ENCODE data around the gene POU6F2. TPM values are rescaled to one million over a fixed set of nuclear protein-coding genes. Genes with fewer than 3 reads are reported as not detected.
A peak's percentile ranks its signal among the peaks of the same experiment; 100 is the strongest.

The POU6F2 gene
- total and polyA plus RNA-seq, 4 experiments from 2014 or later = not detected

- Mint-ChIP-seq H3K27me3 (peaks cover 3 to 14% of the 10 kb centered on the region in 2 donors), H3K36me3 (no peaks in the 10 kb centered on the region), H3K4me3 (no peak overlapping the region), H3K27ac (no peak overlapping the region), H3K9me3 (no peaks in the 10 kb centered on the region), H3K4me1 (no peaks in the 10 kb centered on the region)
- CTCF ChIA-PET (ENCODE audit: partially characterized antibody) = no interaction called here
- no peaks in the 10 kb centered on the region for H3K9me3 ChIP-seq (ENCODE audit: control insufficient read depth in 1 of 2, low read length in 2 of 2)
- H3K27ac ChIP-seq (ENCODE audit: low read depth, low read length) = no peak overlapping the region
- H3K36me3 ChIP-seq (ENCODE audit: insufficient read depth, low read length) = no peaks in the 10 kb centered on the region
- no peaks in the 10 kb centered on the region for H3K27me3 ChIP-seq (ENCODE audit: insufficient read depth, low read length)
- POLR2A ChIA-PET (ENCODE audit: partially characterized antibody) = no interaction called here
- DNase-seq = no peak
- intact Hi-C loops (cut with micrococcal nuclease) = no loop called here
- H3K4me1 ChIP-seq (ENCODE audit: insufficient read depth, low read length) = no peaks in the 10 kb centered on the region
- H3K4me3 ChIP-seq (ENCODE audit: low read length in 2 of 2) = no peak overlapping the region
Measured at GRCh38 chr7:39333701-39334100, 356.0 kb downstream of the POU6F2 start.

DNA sequence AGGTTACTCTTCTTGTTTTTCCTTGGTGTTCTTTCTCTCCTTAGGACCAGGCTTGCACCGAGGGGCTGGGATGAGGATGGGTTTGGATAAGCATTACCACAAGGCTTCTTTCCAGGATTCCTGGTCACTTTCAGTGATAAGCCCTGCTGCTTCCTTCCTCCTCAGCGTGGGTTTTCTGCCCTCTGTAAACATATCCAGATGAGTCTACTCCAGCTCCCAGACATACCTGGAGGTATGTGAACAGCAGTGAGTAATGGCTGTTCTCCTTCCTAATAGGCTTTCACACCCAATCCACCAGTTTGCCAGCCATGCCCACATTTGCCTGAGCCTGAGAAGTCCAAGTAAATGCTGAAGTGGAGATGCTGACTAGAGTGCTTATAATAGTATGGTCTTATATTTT, 358.7 kb downstream of the POU6F2 start:
- intact Hi-C loops (cut with micrococcal nuclease) = no loop called here
- H3K4me3 Mint-ChIP-seq = no peak overlapping the region
- H3K9me3 Mint-ChIP-seq = no peaks in the 10 kb centered on the region
- no peaks in the 10 kb centered on the region for H3K36me3 Mint-ChIP-seq
- no peaks in the 10 kb centered on the region for H3K4me1 ChIP-seq (ENCODE audit: insufficient read depth, low read length)
- H3K27ac Mint-ChIP-seq = no peak overlapping the region
- ChIA-PET POLR2A (ENCODE audit: partially characterized antibody) (no interaction called here), CTCF (ENCODE audit: partially characterized antibody) (no interaction called here)
- H3K36me3 ChIP-seq (ENCODE audit: insufficient read depth, low read length) = no peaks in the 10 kb centered on the region
- no peaks in the 10 kb centered on the region for H3K9me3 ChIP-seq (ENCODE audit: control insufficient read depth in 1 of 2, low read length in 2 of 2)
- no peaks in the 10 kb centered on the region for H3K27me3 ChIP-seq (ENCODE audit: insufficient read depth, low read length)
- H3K4me3 ChIP-seq (ENCODE audit: low read length in 2 of 2) = no peak overlapping the region
- no peak for DNase-seq
- no peak overlapping the region for H3K27ac ChIP-seq (ENCODE audit: low read depth, low read length)
- H3K27me3 Mint-ChIP-seq = peaks cover 6 to 11% of the 10 kb centered on the region in 2 donors
- H3K4me1 Mint-ChIP-seq = no peaks in the 10 kb centered on the region

- no peak overlapping the region for H3K4me3 ChIP-seq (ENCODE audit: low read length in 2 of 2)
- Mint-ChIP-seq H3K27ac (no peak overlapping the region), H3K27me3 (peaks cover 6 to 8% of the 10 kb centered on the region in 2 donors), H3K4me1 (no peaks in the 10 kb centered on the region), H3K9me3 (no peaks in the 10 kb centered on the region), H3K36me3 (no peaks in the 10 kb centered on the region), H3K4me3 (no peak overlapping the region)
- H3K27ac ChIP-seq (ENCODE audit: low read depth, low read length) = no peak overlapping the region
- H3K9me3 ChIP-seq (ENCODE audit: control insufficient read depth in 1 of 2, low read length in 2 of 2) = no peaks in the 10 kb centered on the region
- H3K36me3 ChIP-seq (ENCODE audit: insufficient read depth, low read length) = no peaks in the 10 kb centered on the region
- ChIA-PET POLR2A (ENCODE audit: partially characterized antibody) (no interaction called here), CTCF (ENCODE audit: partially characterized antibody) (no interaction called here)
- H3K27me3 ChIP-seq (ENCODE audit: insufficient read depth, low read length) = no peaks in the 10 kb centered on the region
- H3K4me1 ChIP-seq (ENCODE audit: insufficient read depth, low read length) = no peaks in the 10 kb centered on the region
- DNase-seq = no peak
- intact Hi-C loops (cut with micrococcal nuclease) = no loop called here
Measured at GRCh38 chr7:39338716-39339115, 361.0 kb downstream of the POU6F2 start.

GRCh38 chr7:39339591-39339990, 361.9 kb downstream of the POU6F2 start:
- no peaks in the 10 kb centered on the region for H3K36me3 Mint-ChIP-seq
- H3K27ac ChIP-seq (ENCODE audit: low read depth, low read length) = no peak overlapping the region
- H3K9me3 Mint-ChIP-seq = no peaks in the 10 kb centered on the region
- no peak overlapping the region for H3K27ac Mint-ChIP-seq
- H3K4me1 ChIP-seq (ENCODE audit: insufficient read depth, low read length) = no peaks in the 10 kb centered on the region
- no peaks in the 10 kb centered on the region for H3K9me3 ChIP-seq (ENCODE audit: control insufficient read depth in 1 of 2, low read length in 2 of 2)
- H3K27me3 Mint-ChIP-seq = peaks cover 6% of the 10 kb centered on the region in 2 donors
- intact Hi-C loops (cut with micrococcal nuclease) = no loop called here
- DNase-seq = no peak
- H3K4me3 ChIP-seq (ENCODE audit: low read length in 2 of 2) = no peak overlapping the region
- no peak overlapping the region for H3K4me3 Mint-ChIP-seq
- no peaks in the 10 kb centered on the region for H3K27me3 ChIP-seq (ENCODE audit: insufficient read depth, low read length)
- no peaks in the 10 kb centered on the region for H3K36me3 ChIP-seq (ENCODE audit: insufficient read depth, low read length)
- no peaks in the 10 kb centered on the region for H3K4me1 Mint-ChIP-seq
- ChIA-PET POLR2A (ENCODE audit: partially characterized antibody) (no interaction called here), CTCF (ENCODE audit: partially characterized antibody) (no interaction called here)

GRCh38 chr7:39341083-39341482, 363.4 kb downstream of the POU6F2 start:
- Mint-ChIP-seq H3K36me3 (no peaks in the 10 kb centered on the region), H3K27ac (no peak overlapping the region), H3K4me1 (no peaks in the 10 kb centered on the region), H3K27me3 (peaks cover 3% of the 10 kb centered on the region in 2 donors), H3K4me3 (no peak overlapping the region), H3K9me3 (no peaks in the 10 kb centered on the region)
- POLR2A ChIA-PET (ENCODE audit: partially characterized antibody) = no interaction called here
- H3K36me3 ChIP-seq (ENCODE audit: insufficient read depth, low read length) = no peaks in the 10 kb centered on the region
- no peak overlapping the region for H3K27ac ChIP-seq (ENCODE audit: low read depth, low read length)
- CTCF ChIA-PET (ENCODE audit: partially characterized antibody) = no interaction called here
- DNase-seq = no peak
- intact Hi-C loops (cut with micrococcal nuclease) = no loop called here
- H3K4me1 ChIP-seq (ENCODE audit: insufficient read depth, low read length) = no peaks in the 10 kb centered on the region
- H3K9me3 ChIP-seq (ENCODE audit: control insufficient read depth in 1 of 2, low read length in 2 of 2) = no peaks in the 10 kb centered on the region
- no peaks in the 10 kb centered on the region for H3K27me3 ChIP-seq (ENCODE audit: insufficient read depth, low read length)
- no peak overlapping the region for H3K4me3 ChIP-seq (ENCODE audit: low read length in 2 of 2)

DNA sequence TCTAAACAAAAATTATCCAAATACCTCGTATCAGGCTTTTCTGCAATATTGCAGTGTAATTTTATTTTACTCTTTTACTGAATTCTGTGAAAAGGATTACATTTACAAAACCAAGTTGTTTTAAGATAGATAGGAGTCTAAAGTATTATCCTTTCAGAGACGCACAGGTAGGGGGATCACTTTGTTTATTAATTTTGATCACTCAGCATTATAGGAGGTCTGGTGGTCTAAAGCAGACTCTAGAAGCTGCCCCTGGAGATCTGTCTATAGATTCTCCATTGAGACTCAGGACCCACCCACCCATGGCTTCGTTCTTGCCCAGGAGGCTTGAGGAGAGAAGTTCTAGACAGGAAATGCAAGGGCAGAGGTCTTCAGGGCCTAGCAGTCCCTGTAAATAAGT, 365.1 kb downstream of the POU6F2 start:
- Histone ChIP-seq H3K27ac (ENCODE audit: low read depth, low read length) (no peak overlapping the region), H3K27me3 (ENCODE audit: insufficient read depth, low read length) (no peaks in the 10 kb centered on the region), H3K9me3 (ENCODE audit: control insufficient read depth in 1 of 2, low read length in 2 of 2) (no peaks in the 10 kb centered on the region), H3K36me3 (ENCODE audit: insufficient read depth, low read length) (no peaks in the 10 kb centered on the region), H3K4me3 (ENCODE audit: low read length in 2 of 2) (no peak overlapping the region), H3K4me1 (ENCODE audit: insufficient read depth, low read length) (no peaks in the 10 kb centered on the region)
- Mint-ChIP-seq H3K27ac (no peak overlapping the region), H3K4me1 (no peaks in the 10 kb centered on the region), H3K4me3 (no peak overlapping the region), H3K27me3 (peaks cover 3 to 4% of the 10 kb centered on the region in 2 donors), H3K36me3 (no peaks in the 10 kb centered on the region), H3K9me3 (no peaks in the 10 kb centered on the region)
- ChIA-PET CTCF (ENCODE audit: partially characterized antibody) (no interaction called here), POLR2A (ENCODE audit: partially characterized antibody) (no interaction called here)
- no peak for DNase-seq
- intact Hi-C loops (cut with micrococcal nuclease) = no loop called here

DNA sequence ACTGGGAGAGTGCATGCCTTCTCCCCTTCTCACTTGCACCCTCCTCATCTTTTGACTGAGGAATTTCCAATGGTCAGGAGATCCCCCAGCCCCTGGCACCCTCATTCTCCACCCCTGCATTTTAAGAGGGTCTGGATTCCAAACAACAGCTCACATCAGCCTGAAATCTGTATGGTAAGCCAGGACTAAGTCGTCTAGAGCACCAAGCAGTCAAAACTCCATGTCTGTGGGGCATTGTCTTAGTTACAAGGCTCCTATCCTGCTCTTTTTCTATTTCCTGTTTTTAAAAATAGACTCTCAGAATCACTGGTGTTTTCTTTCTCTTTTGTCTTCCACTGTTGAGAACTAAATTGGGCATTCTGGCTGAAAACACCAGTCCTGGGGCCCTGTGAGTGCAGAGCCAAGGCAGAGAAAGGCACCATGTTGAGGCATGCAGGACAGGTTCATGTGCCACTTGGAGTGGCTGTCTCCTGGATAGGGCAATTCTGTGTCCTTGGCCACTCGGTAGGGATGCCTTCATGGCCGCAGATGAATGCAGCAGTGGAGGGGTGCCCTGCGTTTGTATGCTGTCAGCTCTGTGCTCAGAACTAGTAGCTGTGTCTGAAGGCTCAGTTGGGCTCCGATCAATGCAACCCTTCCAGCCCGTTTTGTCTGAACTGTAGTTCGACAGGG, 371.9 kb downstream of the POU6F2 start:
- ChIA-PET CTCF (ENCODE audit: partially characterized antibody) (no interaction called here), POLR2A (ENCODE audit: partially characterized antibody) (no interaction called here)
- H3K27me3 ChIP-seq (ENCODE audit: insufficient read depth, low read length) = no peaks in the 10 kb centered on the region
- H3K4me1 Mint-ChIP-seq = no peaks in the 10 kb centered on the region
- intact Hi-C loops (cut with micrococcal nuclease) = no loop called here
- no peaks in the 10 kb centered on the region for H3K36me3 ChIP-seq (ENCODE audit: insufficient read depth, low read length)
- no peaks in the 10 kb centered on the region for H3K4me1 ChIP-seq (ENCODE audit: insufficient read depth, low read length)
- no peaks in the 10 kb centered on the region for H3K9me3 Mint-ChIP-seq
- peaks cover 2 to 4% of the 10 kb centered on the region in 2 donors for H3K27me3 Mint-ChIP-seq
- no peak overlapping the region for H3K27ac Mint-ChIP-seq
- H3K9me3 ChIP-seq (ENCODE audit: control insufficient read depth in 1 of 2, low read length in 2 of 2) = no peaks in the 10 kb centered on the region
- no peak overlapping the region for H3K4me3 ChIP-seq (ENCODE audit: low read length in 2 of 2)
- peak overlapping the region in 1 of 8 donors; percentile 1 for H3K4me3 Mint-ChIP-seq
- no peak for DNase-seq
- no peaks in the 10 kb centered on the region for H3K36me3 Mint-ChIP-seq
- no peak overlapping the region for H3K27ac ChIP-seq (ENCODE audit: low read depth, low read length)

Measured in CD4-positive, alpha-beta memory T cell (primary cell).